NCI-H2029 treated with DMSO at 0.1 percent for 48 hours (cell line): Measurements from ENCODE around the gene H2AZ2.
"Not testable (repeated sequence)": the region's sequence is repeated elsewhere in the genome, so short reads cannot be mapped to it uniquely, and the experiment has no call there.

Experiments used
- DNase-seq: peaks from one replicate; lab custom pipeline; 2025; lab: John Stamatoyannopoulos, UW

H2AZ2 gene

GRCh38 chr7:44870780-44871179, 22.9 kb upstream of the H2AZ2 start:
- not testable (repeated sequence) for DNase-seq

GRCh38 chr7:44870336-44870735, 22.4 kb upstream of the H2AZ2 start:
- DNase-seq, result not testable (repeated sequence)

- DNase-seq, result no peak
These were observed 19.4 kb upstream of the H2AZ2 start for GRCh38 chr7:44867073-44867995.

GRCh38 chr7:44861949-44862348, 14.1 kb upstream of the H2AZ2 start:
- not testable (repeated sequence) for DNase-seq

- no peak for DNase-seq
These were observed 10.3 kb upstream of the H2AZ2 start for GRCh38 chr7:44858161-44858560.

- DNase-seq, result no peak
These were observed 6.9 kb upstream of the H2AZ2 start for GRCh38 chr7:44854644-44855364.

GRCh38 chr7:44853391-44853790, 5.5 kb upstream of the H2AZ2 start:
- DNase-seq, result no peak

- no peak for DNase-seq
These were observed 4.7 kb upstream of the H2AZ2 start for GRCh38 chr7:44852590-44852989.

- DNase-seq, result no peak
These were observed 2.1 kb upstream of the H2AZ2 start for GRCh38 chr7:44849885-44850544.

GRCh38 chr7:44849259-44849884, 1.5 kb upstream of the H2AZ2 start:
- DNase-seq, result peak; percentile 30

- no peak for DNase-seq
These were observed 373 bp downstream of the H2AZ2 start for GRCh38 chr7:44847509-44847919.

GRCh38 chr7:44846816-44847508, 925 bp downstream of the H2AZ2 start:
- no peak for DNase-seq

- not testable (repeated sequence) for DNase-seq
These were observed 1.5 kb downstream of the H2AZ2 start for GRCh38 chr7:44846390-44846789.

GRCh38 chr7:44845451-44845850, 2.4 kb downstream of the H2AZ2 start:
- no peak for DNase-seq

- not testable (repeated sequence) for DNase-seq
These were observed 4.4 kb downstream of the H2AZ2 start for GRCh38 chr7:44843440-44843839.

GRCh38 chr7:44842675-44843074, 5.2 kb downstream of the H2AZ2 start:
- not testable (repeated sequence) for DNase-seq

- DNase-seq, result no peak
These were observed 9.1 kb downstream of the H2AZ2 start for GRCh38 chr7:44838751-44839150.

- no peak for DNase-seq
These were observed 20.3 kb downstream of the H2AZ2 start for GRCh38 chr7:44827567-44827966.

GRCh38 chr7:44824894-44825526, 22.9 kb downstream of the H2AZ2 start:
- no peak for DNase-seq

- no peak for DNase-seq
These were observed 24.6 kb downstream of the H2AZ2 start for GRCh38 chr7:44823255-44823781.

- no peak for DNase-seq
These were observed 28.6 kb downstream of the H2AZ2 start for GRCh38 chr7:44819292-44819691.
